GM13977 (cell line): Measurements from ENCODE around the gene HDDC2.
"Not testable (repeated sequence)": the region's sequence is repeated elsewhere in the genome, so short reads cannot be mapped to it uniquely, and the experiment has no call there.

Source experiments
- DNase-seq: peaks from one replicate; pipeline ENCODE4 v3.0.0; 2012; ENCODE audit warnings: low spot score
- CTCF ChIP-seq: IDR thresholded peaks from 2 replicates; pipeline ENCODE4 v1.5.1; 2012; ENCODE audit warnings: mild to moderate bottlenecking, control low read depth; ENCODE audit not compliant: insufficient read depth; ENCODE audit errors: extremely low read depth, missing control alignments
- in situ Hi-C: fragments of 300-500 bp; cut with MboI; formaldehyde crosslinking; loops from one replicate; pipeline ENCODE4 v1.12.0; 2022; ENCODE audit warnings: low sequenced_read_pairs, low pct_unique_long_range_greater_than_20kb, mixed read lengths, inconsistent platforms; ENCODE audit not compliant: unreplicated experiment

HDDC2 gene

GRCh38 chr6:125285936-125286335, 15.8 kb downstream of the HDDC2 start:
- no peak for TF ChIP-seq CTCF
- no peak for DNase-seq
- in situ Hi-C loops, result no loop called here

- in situ Hi-C loops, result no loop called here
- TF ChIP-seq CTCF, result no peak
- DNase-seq, result no peak
Measured at GRCh38 chr6:125285353-125285752, 16.4 kb downstream of the HDDC2 start.

- in situ Hi-C loops, DNase-seq: not testable (repeated sequence)
Measured at GRCh38 chr6:125282470-125282869, 19.3 kb downstream of the HDDC2 start.

- in situ Hi-C loops, DNase-seq: not testable (repeated sequence)
Measured at GRCh38 chr6:125280370-125281035, 21.3 kb downstream of the HDDC2 start.

- DNase-seq, result no peak
- TF ChIP-seq CTCF, result no peak
- in situ Hi-C loops, result no loop called here
Measured at GRCh38 chr6:125279961-125280360, 21.8 kb downstream of the HDDC2 start.

- TF ChIP-seq CTCF, result no peak
- in situ Hi-C loops, result no loop called here
- DNase-seq, result no peak
Measured at GRCh38 chr6:125277838-125278237, 23.9 kb downstream of the HDDC2 start.

- no peak for DNase-seq
- TF ChIP-seq CTCF, result no peak
- in situ Hi-C loops, result no loop called here
Measured at GRCh38 chr6:125275779-125276178, 26.0 kb downstream of the HDDC2 start.

- no peak for DNase-seq
- TF ChIP-seq CTCF, result no peak
- in situ Hi-C loops, result no loop called here
Measured at GRCh38 chr6:125274935-125275334, 26.8 kb downstream of the HDDC2 start.
